ENCODE measurements around the gene HMGN2.

- no peak for TF ChIP-seq POLR2AphosphoS5 (IDR thresholded peaks at IDR 0.05)
- TF ChIP-seq CTCF (IDR thresholded peaks at IDR 0.05) = no peak
- TF ChIP-seq POLR2A (IDR thresholded peaks at IDR 0.05) = no peak
Measured at GRCh38 chr1:26452459-26453183, 19.6 kb upstream of the HMGN2 start.

All from sigmoid colon (tissue), 4 donors.